ENCODE measurements around the gene RFC4. TPM values are rescaled to one million over a fixed set of nuclear protein-coding genes. Genes with fewer than 3 reads are reported as not detected.
A peak's percentile ranks its signal among the peaks of the same experiment; 100 is the strongest.

The RFC4 gene
- total RNA-seq, 6 experiments from 2014 or later: 4.6 to 17.4 (median 5.6) TPM

GRCh38 chr3:186757686-186758220, 48.5 kb downstream of the RFC4 start:
- no peaks in the 10 kb centered on the region for H3K36me3 ChIP-seq
- ATAC-seq (no peak), DNase-seq (no peak)
- H3K9me3 ChIP-seq: no peaks in the 10 kb centered on the region
- 85% methylated on average over 8 of the region's 8 CpGs for WGBS (ENCODE audit: insufficient coverage, low coverage, low lambda C conversion rate, missing lambda C conversion rate)
- no peak for TF ChIP-seq CTCF (IDR thresholded peaks at IDR 0.05)
- no peak for TF ChIP-seq POLR2A (IDR thresholded peaks at IDR 0.05)
- no peaks in the 10 kb centered on the region for H3K4me1 ChIP-seq
- intact Hi-C loops (cut with DNase I): loop anchor here in 1 of 2 donors (5.0 kb wide), 1 partner anchor 140 kb away; no protein-coding TSS in a partner anchor
- no peak overlapping the region for H3K27ac ChIP-seq
- no peaks in the 10 kb centered on the region for H3K27me3 ChIP-seq
- no peak overlapping the region for H3K4me3 ChIP-seq

- intact Hi-C loops (cut with DNase I): loop anchor here in 1 of 2 donors (5.0 kb wide), 1 partner anchor 140 kb away; no protein-coding TSS in a partner anchor
- no peaks in the 10 kb centered on the region for H3K27me3 ChIP-seq
- DNase-seq: no peak
These were observed 49.1 kb downstream of the RFC4 start for GRCh38 chr3:186757214-186757613.

GRCh38 chr3:186754871-186755270, 51.4 kb downstream of the RFC4 start:
- no peaks in the 10 kb centered on the region for H3K27me3 ChIP-seq
- no peaks in the 10 kb centered on the region for H3K9me3 ChIP-seq
- no peaks in the 10 kb centered on the region for H3K36me3 ChIP-seq
- DNase-seq (no peak), ATAC-seq (peak in 1 of 4 donors; percentile 47)
- TF ChIP-seq CTCF (IDR thresholded peaks at IDR 0.05) (no peak), POLR2A (IDR thresholded peaks at IDR 0.05) (no peak)
- H3K27ac ChIP-seq: no peak overlapping the region
- intact Hi-C loops (cut with DNase I): loop anchor here in 1 of 2 donors (5.0 kb wide), 1 partner anchor 138 kb away; no protein-coding TSS in a partner anchor
- whole genome bisulfite sequencing (ENCODE audit: insufficient coverage, low coverage, low lambda C conversion rate, missing lambda C conversion rate): 75% methylated on average over 2 of the region's 5 CpGs
- no peaks in the 10 kb centered on the region for H3K4me1 ChIP-seq
- H3K4me3 ChIP-seq: no peak overlapping the region

More at GRCh38 chr3:186757214-186757613, 49.1 kb downstream of the RFC4 start:
- no peaks in the 10 kb centered on the region for H3K9me3 ChIP-seq
- no peak for ATAC-seq
- 85% methylated on average over 8 of the region's 8 CpGs for WGBS (ENCODE audit: insufficient coverage, low coverage, low lambda C conversion rate, missing lambda C conversion rate)
- H3K27ac ChIP-seq: no peak overlapping the region
- TF ChIP-seq POLR2A (IDR thresholded peaks at IDR 0.05) (no peak), CTCF (IDR thresholded peaks at IDR 0.05) (no peak)
- no peak overlapping the region for H3K4me3 ChIP-seq
- no peaks in the 10 kb centered on the region for H3K4me1 ChIP-seq
- no peaks in the 10 kb centered on the region for H3K36me3 ChIP-seq

GRCh38 chr3:186754006-186754405, 52.3 kb downstream of the RFC4 start:
- TF ChIP-seq POLR2A (IDR thresholded peaks at IDR 0.05) (no peak), CTCF (IDR thresholded peaks at IDR 0.05) (no peak)
- ATAC-seq (no peak), DNase-seq (no peak)
- Histone ChIP-seq H3K4me1 (no peaks in the 10 kb centered on the region), H3K4me3 (no peak overlapping the region), H3K36me3 (no peaks in the 10 kb centered on the region), H3K27me3 (no peaks in the 10 kb centered on the region), H3K27ac (no peak overlapping the region), H3K9me3 (no peaks in the 10 kb centered on the region)
- WGBS (ENCODE audit: insufficient coverage, low coverage, low lambda C conversion rate, missing lambda C conversion rate): 87% methylated on average over 7 of the region's 7 CpGs
- intact Hi-C loops (cut with DNase I): no loop called here
